Stimulated activated CD4-positive, alpha-beta T cell treated with anti-CD3 and anti-CD28 coated beads, TNF-alpha, amount 100 ng/mL, for 24 hours (primary cell): ENCODE results near the gene SMIM13.
A peak's percentile ranks its signal among the peaks of the same experiment; 100 is the strongest.

Experiments used
- DNase-seq, 3 experiments: peaks; one replicate each; pipeline ENCODE4 v3.0.0-alpha.2; 2020; ENCODE audit warnings: low read depth in 3 of 3

SMIM13 gene

GRCh38 chr6:11093626-11094410 is at the start of gene SMIM13:
TSS of gene SMIM13 (plus strand) at chr6:11093834. CDS start at chr6:11094314, 480 bp downstream.
- peak; percentile 87 to 95 (median 91) for DNase-seq

DNA sequence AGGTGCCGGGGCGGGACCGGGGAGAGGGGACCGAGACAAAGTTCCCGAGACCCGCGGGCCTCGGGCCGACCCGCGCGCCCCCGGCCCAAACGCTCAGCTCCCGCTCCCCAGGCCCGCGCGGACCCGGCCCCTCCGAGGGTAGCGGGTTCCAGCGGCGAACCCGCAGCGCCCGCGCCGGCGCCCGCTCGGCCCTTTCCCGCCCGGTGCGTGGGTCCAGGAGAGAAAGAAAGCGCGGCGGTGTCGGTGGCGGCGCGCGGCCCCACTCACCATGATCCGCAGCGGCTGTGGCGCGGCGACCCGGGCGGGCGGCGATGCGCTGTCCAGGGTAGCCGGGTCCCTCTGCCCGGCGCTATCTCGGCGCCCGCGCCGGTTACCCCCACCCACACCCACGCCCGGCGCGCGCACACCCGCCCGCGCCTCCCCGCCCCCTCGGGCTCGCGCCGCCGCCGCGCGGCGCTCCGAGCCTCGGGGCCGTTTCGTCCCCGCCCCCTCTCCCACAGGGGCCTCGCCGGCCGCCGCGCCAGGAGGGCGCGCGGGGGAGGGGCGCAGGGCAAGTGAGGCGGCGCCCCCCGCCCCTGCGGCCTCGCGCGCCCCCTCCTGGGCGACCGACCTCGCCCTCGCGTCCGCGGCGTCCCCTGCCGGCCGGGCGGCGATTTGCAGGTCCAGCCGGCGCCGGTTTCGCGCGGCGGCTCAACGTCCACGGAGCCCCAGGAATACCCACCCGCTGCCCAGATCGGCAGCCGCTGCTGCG is 49.5 kb upstream of the SMIM13 start, which contains the start of gene ELOVL2:
TSS of gene ELOVL2 (minus strand) at position 345 of the 751 bp plus-strand sequence. CDS start at position 270, 75 bp downstream.
- DNase-seq = peak in 1 of 3 experiments; percentile 16

- no peak for DNase-seq
These were observed 48.9 kb upstream of the SMIM13 start for GRCh38 chr6:11044712-11045167.

GRCh38 chr6:11050731-11051130 is 42.9 kb upstream of the SMIM13 start:
- DNase-seq = no peak

- DNase-seq = no peak
These were observed 40.3 kb upstream of the SMIM13 start for GRCh38 chr6:11053307-11053706.

DNA sequence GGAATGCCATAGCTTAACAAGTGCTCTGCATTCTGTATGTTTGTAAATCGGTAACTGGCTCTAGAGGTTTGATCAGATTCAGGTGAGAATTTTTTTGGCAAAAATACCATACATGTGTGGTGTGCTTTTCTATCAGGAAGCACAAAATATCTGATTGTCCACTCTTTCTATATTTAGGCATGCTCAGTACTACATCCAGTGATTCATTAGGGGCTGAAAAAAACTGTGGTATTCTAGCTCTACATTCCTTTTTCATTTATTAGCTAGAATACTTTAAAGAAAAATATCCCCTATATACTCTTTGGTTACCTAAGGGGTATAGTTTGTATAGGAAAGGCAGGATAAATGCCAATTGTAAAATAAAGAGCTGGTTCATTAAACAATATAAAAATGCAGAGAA is 38.9 kb upstream of the SMIM13 start:
- DNase-seq = no peak

DNA sequence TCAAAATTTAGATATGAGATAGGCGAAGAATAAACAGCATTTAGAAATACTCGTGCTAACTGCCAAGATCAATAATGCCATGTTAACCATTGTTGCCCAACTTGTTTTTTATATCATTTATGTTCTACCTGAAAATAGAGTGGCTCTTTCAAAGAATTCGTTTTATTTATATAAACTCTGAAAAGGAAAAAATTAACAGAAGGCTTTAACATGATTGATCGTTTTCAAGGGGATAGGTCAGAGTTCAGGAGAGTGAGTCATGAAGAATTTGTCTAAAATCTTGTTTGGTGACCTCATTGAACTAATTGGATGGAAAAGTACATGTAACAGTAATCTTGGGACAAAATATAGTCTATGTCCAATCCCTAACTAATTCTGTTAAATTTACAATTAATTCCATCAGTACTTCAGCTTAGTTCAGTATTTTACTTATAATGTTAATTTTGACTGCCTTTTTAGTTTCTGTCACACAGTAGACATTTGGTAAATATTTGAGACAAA is 38.5 kb upstream of the SMIM13 start:
- no peak for DNase-seq

DNA sequence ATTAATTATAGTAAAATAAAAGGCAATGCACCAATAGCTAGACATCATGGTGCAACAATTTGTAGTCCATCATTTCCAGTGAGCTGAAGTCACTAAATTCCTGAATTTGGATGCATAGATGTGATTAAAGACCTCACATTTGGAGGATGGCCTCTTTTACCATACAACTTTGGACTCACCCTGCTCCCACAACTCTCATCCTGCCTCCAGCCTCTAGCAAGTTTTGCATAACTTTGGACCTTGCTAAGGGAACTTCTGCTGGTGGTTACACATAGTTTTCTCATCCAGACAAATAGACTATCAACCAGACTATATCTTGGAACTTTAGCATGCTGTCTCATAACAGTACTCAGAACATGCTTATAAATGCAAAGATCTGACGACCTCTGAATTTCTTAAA is 36.8 kb upstream of the SMIM13 start:
- no peak for DNase-seq

DNA sequence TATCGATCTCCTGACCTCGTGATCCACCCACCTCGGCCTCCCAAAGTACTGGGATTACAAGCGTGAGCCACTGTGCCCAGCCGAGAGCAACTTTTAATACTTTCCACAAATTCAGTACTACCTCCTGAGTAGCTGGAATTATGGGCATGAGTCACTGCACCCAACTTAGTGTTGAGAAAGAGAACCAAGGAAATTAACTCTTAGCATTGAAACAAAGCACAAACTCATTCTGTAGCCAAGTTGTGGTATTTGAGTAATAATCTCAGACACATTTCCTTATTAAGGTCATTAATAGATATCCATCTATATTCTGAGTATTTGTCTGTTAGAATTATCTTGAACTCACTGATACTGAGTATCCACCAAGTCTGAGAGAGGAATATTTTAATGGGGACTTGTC is 35.2 kb upstream of the SMIM13 start:
- DNase-seq = no peak

DNA sequence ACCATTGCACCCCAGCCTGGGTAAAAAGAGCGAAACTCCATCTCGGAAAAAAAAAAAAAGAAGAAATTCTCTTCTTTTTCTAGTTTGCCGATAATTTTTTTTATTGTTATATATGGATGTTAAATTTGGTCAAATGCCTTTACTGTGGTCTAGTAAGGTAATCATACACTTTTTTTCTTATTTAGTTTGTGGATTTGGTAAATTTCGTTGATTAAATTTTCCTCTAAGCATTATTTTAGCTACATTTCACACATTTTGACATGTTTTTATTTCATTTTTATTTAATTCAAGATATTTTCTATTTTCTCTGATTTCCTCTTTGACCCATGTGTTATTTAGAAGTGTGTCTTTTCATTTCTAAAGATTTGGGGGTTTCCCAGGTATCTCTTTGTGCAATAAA is 31.6 kb upstream of the SMIM13 start:
- DNase-seq = no peak

DNA sequence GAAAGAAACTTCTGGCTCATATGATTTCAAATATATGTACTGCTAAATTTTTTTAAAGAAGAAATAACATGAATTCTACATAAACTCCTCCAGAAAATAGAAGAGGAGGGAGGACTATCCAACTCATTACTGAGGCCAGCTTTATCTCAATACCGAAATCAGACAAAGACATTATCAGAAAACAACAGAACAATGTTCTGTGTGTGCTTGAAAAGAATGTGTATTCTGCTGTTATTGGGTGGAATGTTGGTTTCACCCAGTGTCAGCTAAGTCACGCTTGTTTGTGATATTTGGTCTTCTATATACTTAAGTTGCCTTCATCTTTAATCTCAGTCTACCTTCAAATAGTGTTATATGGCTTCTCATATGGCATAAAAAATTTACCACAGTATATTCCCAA is 30.9 kb upstream of the SMIM13 start:
- DNase-seq = no peak

DNA sequence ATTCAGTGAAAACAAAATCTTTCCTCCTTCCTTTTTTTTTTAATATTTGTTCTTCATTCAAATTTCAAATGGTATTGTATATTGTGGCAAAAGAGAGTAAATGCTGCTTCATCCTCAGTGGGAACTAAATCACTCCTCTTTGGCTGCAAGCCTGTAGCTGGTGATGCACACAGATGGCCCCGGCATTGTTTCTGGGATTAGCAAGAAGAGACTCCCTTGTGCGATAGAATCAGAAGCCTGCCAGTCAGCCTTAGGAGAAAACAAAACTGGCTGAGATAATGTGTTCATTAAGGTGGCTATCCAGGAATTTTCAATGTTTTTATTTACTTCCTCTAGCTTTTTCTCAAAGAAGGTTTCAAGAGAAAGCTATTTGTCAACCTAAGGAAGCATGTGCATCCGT is 28.8 kb upstream of the SMIM13 start:
- DNase-seq = no peak

DNA sequence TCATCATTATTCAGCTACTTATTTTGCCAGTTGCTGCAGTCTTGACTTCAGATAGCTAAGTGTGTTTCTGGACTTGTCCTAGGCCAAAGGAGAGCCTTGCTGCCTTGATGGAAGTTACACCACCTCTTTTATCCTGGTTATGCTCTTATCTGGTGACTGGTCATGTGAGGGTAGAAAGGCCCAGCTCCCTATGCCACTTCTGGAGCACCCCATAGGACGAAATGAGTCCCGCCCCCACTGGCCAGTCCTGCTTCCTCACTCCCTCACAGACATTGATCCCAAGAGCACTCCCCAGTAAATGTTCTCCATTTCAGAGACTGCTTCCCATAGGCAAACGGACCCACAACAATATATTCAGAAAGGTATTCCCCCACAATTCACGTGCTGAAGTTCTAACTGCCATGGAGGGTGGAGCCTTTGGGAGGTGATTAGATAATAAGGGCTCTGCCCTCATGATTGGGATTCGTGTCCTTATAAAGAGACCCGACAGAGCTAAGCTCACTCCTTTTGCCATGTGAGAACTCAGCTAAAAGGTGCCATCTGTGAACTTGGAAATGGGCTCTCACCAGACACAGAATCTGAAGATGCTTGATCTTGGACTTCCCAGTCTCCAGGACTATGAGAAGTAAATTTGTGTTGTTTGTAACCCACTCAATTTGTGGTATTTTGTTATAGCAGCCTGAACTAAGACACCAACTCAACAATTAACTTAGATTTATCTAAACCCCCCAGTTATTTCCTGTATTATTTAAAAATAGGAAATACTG is 28.0 kb upstream of the SMIM13 start:
- no peak for DNase-seq

DNA sequence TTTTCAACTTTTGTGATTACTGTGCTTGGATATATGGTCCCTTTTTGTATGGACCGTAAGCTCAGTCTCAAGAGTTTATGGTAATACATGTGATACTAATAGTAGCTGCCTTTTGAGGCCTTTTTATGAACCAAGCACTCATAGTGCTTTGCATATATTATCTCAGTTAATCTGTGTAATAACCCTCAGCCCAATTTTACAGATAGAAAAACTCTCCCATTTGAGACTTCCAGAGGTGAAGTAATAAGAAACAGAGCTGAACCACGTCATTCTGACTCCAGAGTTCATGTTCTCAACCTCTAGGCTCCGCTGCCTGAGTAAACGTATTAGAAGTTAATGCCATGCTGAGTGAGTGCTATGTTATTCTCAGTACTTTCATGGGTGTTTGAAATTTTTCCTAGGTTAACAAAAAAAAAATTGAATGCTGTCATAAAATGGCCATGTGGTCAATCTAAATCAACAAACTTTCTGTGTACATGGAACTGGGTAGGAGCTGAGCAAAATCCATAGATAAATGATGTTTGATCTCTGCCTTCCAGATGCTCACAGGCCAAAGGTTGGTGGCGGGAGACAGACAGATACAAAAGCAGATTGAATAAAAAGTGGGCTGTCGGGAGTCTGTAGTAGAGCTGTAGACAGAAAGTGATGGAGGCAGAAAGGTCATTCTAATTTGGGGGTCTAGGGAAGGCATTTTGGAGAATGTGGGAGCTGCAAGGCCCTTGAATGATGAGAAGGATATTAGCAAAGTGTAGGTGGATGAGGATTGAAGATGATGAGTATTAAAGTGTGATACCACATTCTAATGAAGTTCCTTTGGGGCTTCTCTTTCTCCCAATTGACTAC is 26.9 kb upstream of the SMIM13 start:
- DNase-seq = no peak

GRCh38 chr6:11067348-11067747 is 26.3 kb upstream of the SMIM13 start:
- no peak for DNase-seq

DNA sequence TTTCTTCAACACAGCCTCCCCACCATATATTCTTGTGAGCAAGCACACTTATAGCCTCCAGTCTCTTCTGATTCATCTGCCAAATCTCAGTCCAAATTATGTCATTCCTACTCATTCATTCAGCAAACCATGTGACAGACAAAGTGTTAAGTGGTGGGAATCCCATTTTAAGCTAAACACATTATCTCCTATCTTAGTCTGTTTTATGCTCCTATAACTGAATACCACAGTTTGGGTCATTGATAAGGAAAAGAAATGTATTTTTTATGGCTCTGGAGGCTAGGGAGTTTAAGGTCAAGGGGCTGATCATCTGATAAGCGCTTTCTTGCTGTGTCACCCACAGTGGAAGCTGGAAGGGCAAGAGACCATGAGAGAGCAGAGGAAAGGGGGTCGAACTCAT is 23.9 kb upstream of the SMIM13 start:
- DNase-seq = no peak

GRCh38 chr6:11072101-11072500 is 21.5 kb upstream of the SMIM13 start:
- DNase-seq = no peak

DNA sequence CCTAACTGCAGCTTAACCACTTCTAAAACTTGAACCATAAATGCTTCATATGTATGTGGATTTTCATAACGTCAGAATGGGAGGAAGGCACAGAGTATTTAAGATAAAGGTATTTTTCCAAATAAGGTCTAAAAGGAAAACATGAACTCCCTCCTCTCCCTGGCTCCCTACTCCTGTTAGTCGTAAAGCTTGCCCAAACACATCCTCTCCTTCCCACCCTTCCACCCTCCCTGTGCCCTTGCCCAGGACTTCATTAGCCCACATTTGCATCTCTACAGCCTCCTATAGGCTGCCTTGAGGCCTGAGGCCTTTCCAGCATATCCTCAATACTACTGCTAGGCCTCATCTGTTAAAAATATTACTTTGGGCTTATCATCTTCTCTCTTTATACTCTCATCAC is 17.1 kb upstream of the SMIM13 start:
- DNase-seq = no peak

DNA sequence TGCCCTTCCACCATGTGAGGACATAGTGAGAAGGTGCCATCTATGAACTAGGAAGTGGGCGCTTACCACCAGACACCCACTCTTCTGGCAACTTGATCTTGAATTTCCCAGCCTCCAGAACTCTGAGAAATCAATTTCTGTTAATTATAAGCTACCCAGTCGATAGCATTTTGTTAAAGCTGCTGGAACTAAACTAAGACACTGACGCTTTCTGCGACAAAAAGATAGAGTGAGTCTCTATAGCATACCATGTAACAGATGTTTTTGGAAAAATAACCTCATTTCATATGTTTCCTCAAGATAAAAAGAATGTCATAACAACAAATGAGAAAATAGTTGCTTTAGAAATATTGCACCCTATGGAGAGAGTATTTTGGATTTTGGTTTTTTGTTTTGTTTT is 15.4 kb upstream of the SMIM13 start:
- no peak for DNase-seq

- no peak for DNase-seq
These were observed 13.3 kb upstream of the SMIM13 start for GRCh38 chr6:11080296-11080695.

DNA sequence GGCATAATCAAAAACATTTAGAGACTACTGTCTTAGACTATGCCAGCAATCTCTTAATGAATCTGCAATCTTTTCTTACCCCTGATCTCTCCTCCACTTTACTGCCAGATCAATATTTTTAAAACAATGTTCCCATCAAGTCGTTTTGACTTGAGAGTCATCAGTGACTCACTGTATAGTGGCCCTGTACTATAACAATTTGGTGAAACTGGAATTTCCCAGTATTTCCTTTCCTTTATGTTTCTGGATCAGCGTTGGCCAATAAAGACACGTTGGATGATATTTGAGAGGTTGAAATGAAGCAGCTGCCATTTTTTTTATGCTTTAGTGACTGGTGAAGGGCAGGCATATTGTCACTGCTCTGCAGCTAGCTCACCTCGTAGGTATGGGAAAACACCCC is 10.1 kb upstream of the SMIM13 start:
- DNase-seq = no peak
